Colonic mucosa (tissue), 4 donors: ENCODE data around the gene IL17RB. TPM values are rescaled to one million over a fixed set of nuclear protein-coding genes. Genes with fewer than 3 reads are reported as not detected.

Experiments used
- DNase-seq: peaks from one replicate; pipeline ENCODE4 v3.0.0-alpha.2; 2020
- H3K27ac ChIP-seq: fragments of 200-600 bp; one replicate; pipeline ENCODE4 v1.8.0; 2021
- H3K27me3 ChIP-seq: fragments of 200-600 bp; one replicate; pipeline ENCODE4 v1.8.0; 2021
- H3K36me3 ChIP-seq: fragments of 200-600 bp; one replicate; pipeline ENCODE4 v1.8.0; 2021
- H3K4me1 ChIP-seq: fragments of 200-600 bp; one replicate; pipeline ENCODE4 v1.8.0; 2021; ENCODE audit warnings: mild to moderate bottlenecking
- H3K4me3 ChIP-seq: fragments of 200-600 bp; one replicate; pipeline ENCODE4 v1.8.0; 2021
- H3K9ac ChIP-seq, 2 donors: one replicate each; pipeline ENCODE4 v1.7.0; 2013; ENCODE audit warnings: control low read depth in 2 of 2, low read depth in 2 of 2, low read length in 2 of 2
- H3K9me3 ChIP-seq: fragments of 200-600 bp; one replicate; pipeline ENCODE4 v1.8.0; 2021
- CTCF ChIP-seq: fragments of 200-600 bp; IDR thresholded peaks from one replicate; pipeline ENCODE4 v1.8.0; 2022; ENCODE audit warnings: antibody characterized with exemption, mild to moderate bottlenecking
- intact Hi-C: fragments of 100-400 bp; cut with DNase I; formaldehyde crosslinking; loops from one replicate; pipeline ENCODE4 v1.14.1; 2022
- total RNA-seq, 2 donors: library from RNA; stranded (reverse); fragmentation: NEBNext Ultra II Directional in 1 of 2; extraction: Animal tissue kit (Norgen Biotek cat#: 25700) in 1 of 2; gene quantifications; one replicate each; pipeline ENCODE4 v1.2.1, GENCODE V29; 2021
- donor health status: healthy.
- donor health status: DM: no; HTN: no; CAD: no.
- donor health status: DM: no; HTN: no; CAD: no.

The IL17RB gene
- total RNA-seq, 2 donors from 2014 or later: 18.6 to 25.7 TPM

DNA sequence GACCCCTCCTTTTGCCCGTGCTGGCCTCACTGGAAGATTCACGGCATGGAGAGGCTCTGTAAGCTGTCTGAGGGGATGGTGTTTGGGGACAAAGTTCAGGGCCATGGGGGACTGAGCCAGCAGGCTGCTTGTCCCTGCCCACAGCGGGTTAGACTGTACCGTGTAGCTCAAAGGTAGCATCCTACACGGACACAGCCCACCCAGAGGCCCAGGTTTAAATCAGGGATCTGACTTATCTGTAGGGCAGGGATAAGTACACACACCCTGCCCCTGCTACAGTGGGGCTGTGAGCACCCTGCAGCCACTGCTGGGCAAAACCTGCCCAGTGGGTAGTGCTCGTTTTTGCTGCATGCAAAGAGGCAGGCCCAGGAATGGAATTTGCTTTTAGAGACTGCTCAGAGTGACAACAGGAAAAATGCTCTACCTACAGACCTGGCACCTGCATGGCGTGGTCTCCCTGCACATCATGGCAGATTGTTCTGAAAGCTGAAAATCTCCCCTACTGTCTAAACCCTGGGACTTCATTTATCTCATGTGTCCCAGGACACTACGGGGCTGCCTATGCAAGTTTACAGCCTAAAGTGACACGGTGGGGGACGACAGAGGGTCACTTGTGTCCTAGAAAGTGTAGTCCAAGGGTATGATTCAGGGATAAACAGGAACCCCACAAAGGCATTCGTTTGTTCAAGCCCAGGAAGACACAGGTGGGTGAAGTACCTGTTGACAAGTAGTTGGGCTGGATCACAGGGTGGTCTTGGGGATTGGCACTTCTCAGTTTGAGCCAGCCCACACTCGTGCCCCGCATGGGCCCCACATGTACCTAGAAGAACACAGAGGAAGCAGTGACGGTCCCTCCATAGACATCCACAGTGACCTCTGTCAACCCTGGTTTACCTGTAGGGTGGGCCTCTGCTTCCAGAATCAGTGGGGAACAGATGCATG, 27.9 kb upstream of the IL17RB start:
- DNase-seq: no peak
- Histone ChIP-seq H3K27me3 (no peaks in the 10 kb centered on the region), H3K36me3 (no peaks in the 10 kb centered on the region), H3K9ac (no peak overlapping the region), H3K9me3 (no peaks in the 10 kb centered on the region), H3K4me3 (no peak overlapping the region), H3K4me1 (no peaks in the 10 kb centered on the region), H3K27ac (no peak overlapping the region)
- TF ChIP-seq CTCF: no peak
- intact Hi-C loops: no loop called here

DNA sequence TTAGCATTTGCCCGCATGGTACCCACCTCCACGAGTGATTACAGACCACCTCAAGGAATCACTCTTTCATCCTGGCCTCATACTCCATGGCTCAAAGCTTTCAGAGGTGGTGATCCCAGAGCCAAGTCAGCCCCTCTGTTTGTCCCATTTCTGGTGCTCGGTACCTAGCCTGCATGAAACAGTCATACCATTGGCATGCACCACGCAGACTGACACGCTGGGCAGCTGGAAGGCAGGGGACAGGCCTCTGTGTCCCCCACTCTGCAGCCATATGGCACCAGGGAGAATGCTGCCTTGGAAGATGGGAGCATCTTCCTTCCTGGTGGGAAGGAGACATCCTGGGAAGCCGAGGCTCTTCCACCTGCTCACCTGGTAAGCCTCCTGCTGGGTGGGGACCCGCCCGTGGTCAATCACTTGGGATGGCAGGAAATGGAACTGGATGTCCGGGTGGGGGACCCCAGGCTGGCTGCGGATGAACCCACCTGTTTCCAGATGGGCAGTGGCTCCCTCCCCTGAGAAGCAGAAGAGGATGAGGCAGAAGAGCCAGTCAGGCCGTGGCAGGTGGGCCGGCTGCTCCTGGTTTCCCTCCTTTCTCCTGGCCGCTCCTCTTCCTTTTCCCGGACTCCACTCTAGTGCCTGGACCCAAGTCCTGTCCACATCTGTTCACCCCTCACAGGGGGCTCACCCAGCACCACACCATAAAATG, 27.1 kb upstream of the IL17RB start:
- Histone ChIP-seq H3K4me3 (no peak overlapping the region), H3K9me3 (no peaks in the 10 kb centered on the region), H3K27me3 (no peaks in the 10 kb centered on the region), H3K27ac (no peak overlapping the region), H3K36me3 (no peaks in the 10 kb centered on the region), H3K4me1 (no peaks in the 10 kb centered on the region), H3K9ac (no peak overlapping the region)
- TF ChIP-seq CTCF: no peak
- DNase-seq: no peak
- intact Hi-C loops: no loop called here

DNA sequence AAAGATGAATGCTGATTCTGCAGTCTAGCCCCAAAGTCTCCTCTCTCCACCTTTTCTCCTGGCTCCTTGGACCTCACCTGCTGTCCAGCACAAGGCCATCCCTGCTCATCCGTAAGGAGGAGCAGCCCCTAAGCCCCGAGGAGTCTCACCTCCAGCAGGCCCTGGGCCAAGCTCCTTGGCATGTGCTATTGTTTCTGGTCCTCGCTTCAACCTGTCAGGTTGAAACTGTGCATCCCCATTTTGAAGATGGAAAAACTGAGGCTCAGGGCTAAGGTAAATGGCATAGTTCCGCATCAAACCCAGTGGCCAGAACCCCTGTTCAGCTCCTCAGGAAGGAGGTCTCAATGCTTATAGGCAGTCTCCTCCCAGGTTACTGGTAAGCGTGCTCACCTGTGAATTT, 26.3 kb upstream of the IL17RB start:
- Histone ChIP-seq H3K36me3 (no peaks in the 10 kb centered on the region), H3K27ac (no peak overlapping the region), H3K4me3 (no peak overlapping the region), H3K9me3 (no peaks in the 10 kb centered on the region), H3K9ac (no peak overlapping the region), H3K27me3 (no peaks in the 10 kb centered on the region), H3K4me1 (no peaks in the 10 kb centered on the region)
- DNase-seq: no peak
- TF ChIP-seq CTCF: no peak
- intact Hi-C loops: no loop called here

DNA sequence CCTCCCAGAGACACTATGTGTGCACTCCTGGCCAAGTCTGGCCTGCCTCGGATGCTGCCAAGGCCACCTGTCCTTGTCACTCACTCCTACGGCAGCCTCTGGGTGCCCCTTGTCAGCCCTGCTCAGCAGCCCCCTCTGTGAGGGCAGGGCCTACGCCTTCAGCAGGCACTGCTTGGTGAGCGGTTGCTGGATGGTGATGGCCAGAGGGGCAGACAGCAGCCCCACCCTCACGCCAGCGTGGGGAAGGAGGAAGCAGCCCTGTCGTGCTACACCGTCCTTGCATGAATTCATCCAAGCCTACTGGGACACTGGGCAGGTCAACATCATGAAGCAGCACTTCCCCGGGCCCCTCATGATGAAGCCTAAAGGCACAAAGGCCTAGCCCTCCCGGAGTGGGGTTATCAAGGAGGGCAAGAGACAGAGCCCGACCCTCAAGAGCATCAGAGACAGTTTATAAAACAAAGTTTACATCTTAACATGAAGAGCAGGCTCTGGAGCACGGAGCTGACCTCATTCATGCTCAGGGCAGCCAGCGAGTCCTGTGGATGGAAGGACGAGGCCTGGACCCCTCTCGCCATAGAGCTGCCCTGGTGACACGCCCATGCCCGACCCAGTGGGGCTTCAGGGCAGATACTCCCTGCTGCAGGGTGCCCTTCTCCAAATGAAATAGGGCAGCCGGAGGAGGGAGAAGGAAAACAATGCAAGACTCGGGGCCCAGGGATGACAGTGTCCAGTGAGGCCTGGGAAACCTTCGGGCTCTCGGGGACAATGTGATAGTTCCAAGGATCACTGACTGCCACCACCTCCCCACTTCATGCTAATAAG, 25.4 kb upstream of the IL17RB start:
- H3K27ac ChIP-seq: no peak overlapping the region
- no peak overlapping the region for H3K4me3 ChIP-seq
- no peak for DNase-seq
- H3K4me1 ChIP-seq: no peaks in the 10 kb centered on the region
- H3K9ac ChIP-seq: no peak overlapping the region
- no peaks in the 10 kb centered on the region for H3K9me3 ChIP-seq
- H3K36me3 ChIP-seq: no peaks in the 10 kb centered on the region
- TF ChIP-seq CTCF: no peak
- no peaks in the 10 kb centered on the region for H3K27me3 ChIP-seq
- intact Hi-C loops: no loop called here

DNA sequence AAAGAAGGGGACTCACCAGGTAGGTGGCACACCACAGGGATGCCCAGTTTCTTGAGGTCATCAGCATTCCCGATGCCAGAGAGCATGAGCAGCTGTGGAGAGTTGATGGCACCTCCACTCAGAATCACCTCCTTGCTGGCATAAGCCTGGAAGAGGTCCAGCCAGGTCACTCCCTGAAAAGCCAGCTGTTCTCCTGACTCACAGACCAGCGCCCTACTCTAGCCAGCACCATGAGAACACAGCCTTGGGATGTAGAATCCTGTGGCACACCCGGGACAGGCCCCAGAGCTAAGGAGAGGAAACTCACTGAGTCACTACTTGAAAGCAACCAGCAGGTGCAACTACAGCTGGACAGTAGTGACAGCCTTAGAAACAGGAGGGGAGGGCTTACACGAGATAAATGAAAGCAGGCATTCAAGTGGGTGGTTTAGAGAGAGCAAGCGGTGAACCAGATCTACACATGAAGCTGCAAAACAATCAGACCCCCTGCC, 24.7 kb upstream of the IL17RB start:
- H3K9me3 ChIP-seq: no peaks in the 10 kb centered on the region
- H3K27ac ChIP-seq: no peak overlapping the region
- H3K9ac ChIP-seq: no peak overlapping the region
- no peak for TF ChIP-seq CTCF
- H3K36me3 ChIP-seq: no peaks in the 10 kb centered on the region
- no peaks in the 10 kb centered on the region for H3K27me3 ChIP-seq
- DNase-seq: no peak
- no peak overlapping the region for H3K4me3 ChIP-seq
- H3K4me1 ChIP-seq: no peaks in the 10 kb centered on the region
- intact Hi-C loops: no loop called here
